Naive B cell (primary cell): Measurements from ENCODE around the gene PLA2G4A. TPM values are rescaled to one million over a fixed set of nuclear protein-coding genes. Genes with fewer than 3 reads are reported as not detected.

Experiments
- ATAC-seq, 2 donors: fragments of 150-1000 bp; cut with Tn5 transposase; 2 replicates each; pipeline ENCODE4 v1.10.0; 2021; ENCODE audit warnings: low read depth in 2 of 2, mild to moderate bottlenecking in 2 of 2, moderate library complexity in 2 of 2
- DNase-seq: peaks from one replicate; pipeline ENCODE4 v3.0.0; 2022
- H3K27ac Mint-ChIP-seq, 6 donors: one replicate each; pipeline ENCODE4 v1.8.0; 2020 to 2022; ENCODE audit warnings: mild to moderate bottlenecking in 6 of 6, mixed read lengths in 6 of 6, moderate library complexity in 5 of 6, inconsistent platforms in 2 of 6
- H3K27me3 Mint-ChIP-seq, 3 donors: one replicate each; pipeline ENCODE4 v1.8.0; 2021 to 2022; ENCODE audit warnings: mixed read lengths in 3 of 3, mild to moderate bottlenecking in 1 of 3
- H3K36me3 Mint-ChIP-seq, 2 donors: one replicate each; pipeline ENCODE4 v1.8.0; 2020 to 2022; ENCODE audit warnings: mixed read lengths in 2 of 2, inconsistent platforms in 1 of 2, mild to moderate bottlenecking in 1 of 2
- H3K4me1 Mint-ChIP-seq, 3 donors: one replicate each; pipeline ENCODE4 v1.8.0; 2020 to 2022; ENCODE audit warnings: mixed read lengths in 3 of 3, inconsistent platforms in 1 of 3, mild to moderate bottlenecking in 1 of 3, moderate library complexity in 1 of 3
- H3K4me3 Mint-ChIP-seq, 8 donors: one replicate each; pipeline ENCODE4 v1.8.0; 2020 to 2022; ENCODE audit warnings: mild to moderate bottlenecking in 8 of 8, mixed read lengths in 8 of 8, moderate library complexity in 8 of 8, inconsistent platforms in 2 of 8
- H3K9me3 Mint-ChIP-seq, 7 donors: one replicate each; pipeline ENCODE4 v1.8.0; 2020 to 2022; ENCODE audit warnings: mixed read lengths in 7 of 7, mild to moderate bottlenecking in 5 of 7, inconsistent platforms in 2 of 7, moderate library complexity in 1 of 7
- polyA plus RNA-seq, 6 donors: library from polyadenylated mRNA; unstranded; fragments of 300-500 nt; fragmentation: Illumina TruSeq; gene quantifications; one replicate each; pipeline ENCODE4 v1.2.3, GENCODE V29; 2021; ENCODE audit warnings: low read depth in 6 of 6

Gene PLA2G4A
- polyA plus RNA-seq, 6 donors from 2014 or later: 0.15 to 0.64 TPM; not detected in 4

DNA sequence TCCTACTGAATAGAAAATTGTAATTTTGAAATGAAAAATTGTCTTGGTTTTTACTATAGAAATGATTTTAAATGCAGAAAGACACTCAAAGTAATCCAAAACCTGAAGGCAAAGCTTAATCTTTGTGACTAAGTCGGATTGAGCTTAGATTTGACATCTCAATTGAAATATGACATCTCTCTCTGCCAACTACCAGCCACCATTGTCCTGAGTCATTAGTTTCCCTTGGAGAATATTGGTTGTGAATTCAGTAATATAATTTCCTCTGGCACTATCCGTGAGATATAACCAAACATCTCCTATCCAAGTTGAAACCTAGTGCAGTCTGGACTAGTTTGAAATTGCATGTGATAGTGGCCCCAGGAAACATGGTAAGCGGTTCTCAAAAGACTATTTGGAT lies 37.1 kb downstream of the PLA2G4A start:
- peaks cover 0 to 2% (median 0%) of the 10 kb centered on the region in 3 donors for H3K4me1 Mint-ChIP-seq
- H3K27ac Mint-ChIP-seq: no peak overlapping the region
- no peaks in the 10 kb centered on the region for H3K27me3 Mint-ChIP-seq
- H3K36me3 Mint-ChIP-seq: no peaks in the 10 kb centered on the region
- DNase-seq (no peak), ATAC-seq (no peak)
- no peak overlapping the region for H3K4me3 Mint-ChIP-seq
- peaks cover 0 to 2% (median 0%) of the 10 kb centered on the region in 7 donors for H3K9me3 Mint-ChIP-seq

DNA sequence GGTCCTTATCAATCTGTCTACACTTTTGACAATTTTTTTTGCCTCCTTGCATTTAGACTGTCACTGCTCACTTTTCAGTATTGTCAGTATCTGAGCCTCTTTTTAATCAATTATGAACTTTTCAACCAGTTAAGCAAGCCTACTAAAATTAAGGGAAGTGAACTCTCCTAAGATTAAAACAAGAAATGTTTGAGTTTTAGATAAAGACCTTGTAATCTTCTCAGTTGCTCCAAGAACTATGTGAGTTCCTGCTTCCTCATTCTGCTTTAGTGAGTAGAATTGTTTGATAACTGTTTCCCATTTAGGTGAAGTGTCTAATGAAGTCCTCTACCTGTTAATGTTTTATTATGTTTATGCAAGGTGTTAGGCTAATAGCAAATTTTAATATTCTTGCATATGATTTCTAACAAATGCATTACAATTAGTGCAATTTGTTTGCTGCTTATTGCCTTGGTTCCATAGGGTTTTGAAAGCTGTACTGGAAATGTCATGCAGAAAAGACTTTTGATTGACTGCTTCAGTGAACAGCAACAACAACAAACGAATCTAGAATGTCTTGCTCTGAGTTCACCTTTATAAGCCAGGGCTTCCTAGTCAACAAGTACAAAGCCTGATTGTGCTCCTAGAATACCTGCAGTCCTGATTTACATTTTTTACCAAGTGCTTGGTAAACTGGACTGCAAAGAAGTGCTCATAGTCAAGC lies 40.9 kb downstream of the PLA2G4A start:
- no peak for ATAC-seq
- DNase-seq: no peak
- H3K27ac Mint-ChIP-seq: no peak overlapping the region
- peaks cover 0 to 2% (median 0%) of the 10 kb centered on the region in 7 donors for H3K9me3 Mint-ChIP-seq
- H3K36me3 Mint-ChIP-seq: no peaks in the 10 kb centered on the region
- H3K27me3 Mint-ChIP-seq: no peaks in the 10 kb centered on the region
- H3K4me3 Mint-ChIP-seq: no peak overlapping the region
- peaks cover 0 to 2% (median 0%) of the 10 kb centered on the region in 3 donors for H3K4me1 Mint-ChIP-seq

DNA sequence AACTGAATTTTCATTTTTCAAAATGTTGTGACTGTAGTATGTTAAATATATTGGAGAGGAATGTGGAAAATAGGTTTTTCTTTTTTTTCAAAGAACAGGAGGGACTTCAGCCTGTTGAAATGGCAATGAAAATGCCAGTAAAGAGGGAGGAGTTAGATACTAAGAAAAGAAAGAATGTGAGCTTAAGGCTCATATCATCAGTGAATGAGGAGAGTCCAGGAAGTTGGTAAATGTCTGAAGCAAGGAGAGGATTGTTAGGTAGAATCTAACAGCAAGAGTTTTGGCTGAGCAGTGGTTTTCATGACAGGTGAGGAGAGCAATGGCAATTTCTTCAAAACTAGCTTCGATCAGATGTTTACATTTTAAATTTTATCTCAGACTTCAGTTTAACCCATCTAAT lies 43.0 kb downstream of the PLA2G4A start:
- no peak overlapping the region for H3K27ac Mint-ChIP-seq
- ATAC-seq (no peak), DNase-seq (no peak)
- no peaks in the 10 kb centered on the region for H3K4me1 Mint-ChIP-seq
- H3K36me3 Mint-ChIP-seq: no peaks in the 10 kb centered on the region
- no peak overlapping the region for H3K4me3 Mint-ChIP-seq
- H3K9me3 Mint-ChIP-seq: peaks cover 0 to 2% (median 0%) of the 10 kb centered on the region in 7 donors
- H3K27me3 Mint-ChIP-seq: no peaks in the 10 kb centered on the region

DNA sequence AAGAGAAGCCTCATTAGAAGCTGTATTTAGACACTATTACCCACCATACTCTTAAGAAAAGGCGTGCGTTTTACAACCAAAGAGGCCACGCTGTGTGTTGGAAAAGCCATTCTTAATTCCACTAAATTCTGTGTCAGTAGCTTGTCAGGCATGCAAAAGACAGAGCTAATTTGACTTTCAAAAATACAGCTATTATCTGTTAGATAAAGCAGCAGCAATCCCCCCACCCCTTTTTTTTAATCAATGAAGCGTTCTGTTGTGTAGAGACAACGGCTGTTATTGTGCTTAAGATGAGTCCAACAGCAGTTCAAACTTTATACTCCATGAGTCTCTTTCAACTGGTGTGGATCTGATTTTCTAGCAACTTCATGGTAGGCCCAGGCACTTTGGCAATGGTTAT lies 43.5 kb downstream of the PLA2G4A start:
- Mint-ChIP-seq H3K9me3 (peaks cover 0 to 2% (median 0%) of the 10 kb centered on the region in 7 donors), H3K4me1 (no peaks in the 10 kb centered on the region), H3K4me3 (no peak overlapping the region), H3K36me3 (no peaks in the 10 kb centered on the region), H3K27ac (no peak overlapping the region), H3K27me3 (no peaks in the 10 kb centered on the region)
- DNase-seq (no peak), ATAC-seq (no peak)

DNA sequence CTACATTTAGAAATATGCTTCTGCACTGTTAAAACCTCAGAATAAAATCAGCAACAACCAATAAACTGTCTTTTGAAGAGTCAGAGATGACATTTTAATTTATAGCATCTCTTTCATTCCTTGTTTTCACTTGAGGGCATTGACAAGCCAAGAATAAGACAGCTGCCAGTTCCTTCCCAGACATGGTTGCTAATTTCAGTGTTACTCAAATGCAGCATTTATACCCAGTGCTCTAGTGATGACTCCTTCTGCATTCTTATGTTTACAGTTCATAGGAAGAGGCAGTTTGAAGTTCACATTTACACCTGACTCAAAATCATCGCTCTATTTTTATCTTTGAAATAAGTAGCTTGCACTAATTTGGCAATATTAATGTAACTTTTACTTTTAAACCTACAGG lies 44.9 kb downstream of the PLA2G4A start:
- no peak overlapping the region for H3K27ac Mint-ChIP-seq
- no peaks in the 10 kb centered on the region for H3K27me3 Mint-ChIP-seq
- no peak overlapping the region for H3K4me3 Mint-ChIP-seq
- H3K4me1 Mint-ChIP-seq: no peaks in the 10 kb centered on the region
- DNase-seq: no peak
- H3K9me3 Mint-ChIP-seq: no peaks in the 10 kb centered on the region
- H3K36me3 Mint-ChIP-seq: no peaks in the 10 kb centered on the region
- ATAC-seq: no peak

DNA sequence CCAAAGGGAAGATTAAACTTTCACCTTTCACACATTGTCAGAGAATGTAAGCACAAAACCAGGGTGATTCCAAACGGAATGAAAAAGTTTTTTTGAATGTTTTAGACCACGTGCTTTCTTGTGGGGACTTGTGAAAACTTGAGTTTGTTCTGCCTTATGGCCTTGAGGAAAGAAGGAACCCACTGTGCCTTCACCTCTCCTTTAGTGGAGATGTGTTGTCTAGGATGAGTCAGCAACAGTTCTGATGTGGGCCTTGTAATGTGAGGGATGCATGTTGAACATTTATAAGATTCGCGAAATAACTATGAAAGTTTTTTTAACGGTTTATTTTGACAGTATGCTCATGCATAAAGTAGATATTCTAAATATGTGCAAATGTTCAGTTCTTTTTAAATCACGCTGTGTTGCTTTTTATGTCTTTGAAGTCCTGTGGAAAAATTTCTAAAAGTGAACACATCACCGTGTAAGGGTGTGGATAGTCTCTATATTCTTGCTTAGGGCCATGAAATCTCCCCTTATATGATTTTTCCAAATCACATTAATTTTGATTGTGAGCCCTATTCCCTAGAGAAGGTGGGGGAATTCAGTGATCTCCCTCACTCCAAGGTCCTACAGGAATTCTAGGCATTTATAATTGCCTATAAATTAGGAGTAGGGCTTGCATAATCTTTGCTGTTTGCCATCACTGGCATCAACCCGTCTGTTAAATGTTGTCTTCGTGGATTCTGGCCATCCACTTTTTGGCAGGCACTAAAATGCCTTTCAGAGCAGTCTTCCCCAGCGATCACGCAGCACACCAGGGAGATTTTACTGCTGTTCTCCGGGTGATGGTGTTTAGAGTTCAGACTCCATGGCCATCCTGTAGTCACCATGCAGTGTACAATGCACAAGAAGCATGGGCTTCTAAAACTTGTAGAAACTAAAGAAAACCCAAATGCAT lies 47.4 kb downstream of the PLA2G4A start:
- ATAC-seq (no peak), DNase-seq (no peak)
- Mint-ChIP-seq H3K27me3 (no peaks in the 10 kb centered on the region), H3K4me3 (no peak overlapping the region), H3K27ac (no peak overlapping the region), H3K36me3 (no peaks in the 10 kb centered on the region), H3K9me3 (no peaks in the 10 kb centered on the region), H3K4me1 (no peaks in the 10 kb centered on the region)

DNA sequence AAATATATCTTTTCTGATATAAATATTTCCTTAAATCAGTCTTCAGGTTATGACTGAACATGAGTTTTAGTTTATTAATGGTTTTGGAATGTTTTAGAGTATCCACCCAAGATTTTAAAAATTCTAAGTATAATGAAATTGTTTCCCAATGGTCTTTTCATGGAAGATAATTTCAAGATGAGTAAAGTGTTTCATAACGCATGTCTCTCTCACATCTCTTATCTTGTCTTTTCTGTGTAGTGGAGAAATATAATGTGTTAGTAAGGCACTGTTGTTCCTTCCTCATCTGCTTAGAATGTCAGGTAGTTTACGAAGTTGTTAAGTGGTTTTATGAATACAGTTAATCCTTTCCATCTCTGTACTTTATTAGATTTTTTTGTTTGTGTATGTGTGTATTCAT lies 49.6 kb downstream of the PLA2G4A start:
- Mint-ChIP-seq H3K27ac (no peak overlapping the region), H3K9me3 (no peaks in the 10 kb centered on the region), H3K36me3 (no peaks in the 10 kb centered on the region), H3K4me1 (no peaks in the 10 kb centered on the region), H3K4me3 (no peak overlapping the region), H3K27me3 (no peaks in the 10 kb centered on the region)
- no peak for ATAC-seq
- no peak for DNase-seq

DNA sequence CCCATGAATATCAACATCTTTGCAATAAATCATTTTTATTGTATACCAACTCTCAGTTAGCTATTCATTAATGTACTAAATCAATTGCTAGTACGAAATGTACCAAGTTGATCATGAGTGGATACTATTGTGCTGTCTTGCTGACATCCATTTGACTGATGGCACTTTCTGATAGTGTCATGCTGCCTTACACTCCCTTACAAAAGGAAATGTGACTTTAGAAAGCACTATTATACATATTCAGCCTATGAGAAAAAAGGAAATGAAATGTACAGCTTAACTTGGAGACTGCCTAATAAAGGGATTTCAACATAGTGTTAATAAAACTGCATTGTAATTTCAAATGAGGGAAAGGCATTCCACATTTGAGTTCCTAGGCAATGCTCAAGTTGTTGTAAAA lies 52.2 kb downstream of the PLA2G4A start:
- Mint-ChIP-seq H3K4me3 (no peak overlapping the region), H3K9me3 (peaks cover 0 to 15% (median 5%) of the 10 kb centered on the region in 7 donors), H3K27me3 (no peaks in the 10 kb centered on the region), H3K27ac (no peak overlapping the region), H3K36me3 (no peaks in the 10 kb centered on the region), H3K4me1 (no peaks in the 10 kb centered on the region)
- DNase-seq (no peak), ATAC-seq (no peak)

DNA sequence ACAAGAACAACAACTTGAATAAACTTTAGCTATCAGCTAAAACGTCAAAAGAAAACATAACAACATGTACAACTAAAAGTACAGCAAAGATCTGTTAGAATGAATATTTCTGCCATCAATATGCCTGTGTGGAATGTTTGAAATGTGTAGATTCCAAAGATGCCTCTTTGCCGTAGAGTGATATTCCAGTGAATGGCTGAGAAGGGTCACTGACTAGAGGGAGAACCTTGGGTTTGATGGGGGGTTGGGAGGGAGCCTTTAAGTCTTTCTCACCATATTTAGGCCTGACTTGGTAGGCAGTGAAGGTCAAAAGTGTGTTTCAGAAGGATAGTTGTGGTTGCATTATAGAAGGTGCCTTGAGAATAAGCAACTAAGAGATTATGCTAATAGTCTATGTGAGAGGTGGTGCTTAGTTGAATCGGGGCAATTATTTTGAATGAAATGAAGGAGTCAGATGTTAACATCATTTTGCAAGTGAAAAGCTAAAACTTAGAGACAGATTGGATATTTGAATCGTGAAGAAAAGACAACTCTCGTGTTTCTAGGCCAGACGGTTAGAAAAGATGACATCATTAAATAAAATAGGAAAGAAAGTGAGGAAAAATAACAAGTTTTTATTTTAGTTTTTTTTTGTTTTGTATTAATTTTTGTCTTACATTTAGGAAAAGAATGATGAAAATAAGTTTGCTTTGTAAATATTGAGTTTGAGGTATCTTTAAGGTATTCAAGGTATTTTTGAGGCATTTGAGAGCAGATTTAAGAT lies 53.8 kb downstream of the PLA2G4A start:
- H3K4me1 Mint-ChIP-seq: no peaks in the 10 kb centered on the region
- ATAC-seq (no peak), DNase-seq (no peak)
- peaks cover 0 to 23% (median 5%) of the 10 kb centered on the region in 7 donors for H3K9me3 Mint-ChIP-seq
- H3K36me3 Mint-ChIP-seq: no peaks in the 10 kb centered on the region
- no peaks in the 10 kb centered on the region for H3K27me3 Mint-ChIP-seq
- no peak overlapping the region for H3K27ac Mint-ChIP-seq
- no peak overlapping the region for H3K4me3 Mint-ChIP-seq

DNA sequence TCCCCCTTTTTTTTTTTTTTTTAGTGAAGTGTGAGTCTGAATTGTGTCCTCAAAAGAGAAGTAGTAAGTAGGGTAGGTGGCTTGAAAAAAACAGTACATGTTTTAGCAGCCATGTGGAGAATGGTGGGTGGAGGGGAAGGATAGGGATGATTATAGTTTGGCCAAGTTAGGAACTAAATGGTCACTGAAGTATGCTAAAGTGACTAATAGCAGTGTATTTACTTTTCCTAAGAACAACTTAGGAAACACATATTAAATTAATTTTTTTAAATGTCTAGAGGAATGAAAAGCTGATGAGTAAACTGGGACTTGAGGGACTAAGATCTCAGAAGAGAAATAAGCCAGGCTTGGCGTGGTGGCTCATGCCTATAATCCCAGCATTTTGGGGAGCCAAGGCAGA lies 55.5 kb downstream of the PLA2G4A start:
- Mint-ChIP-seq H3K36me3 (no peaks in the 10 kb centered on the region), H3K4me3 (no peak overlapping the region), H3K27me3 (no peaks in the 10 kb centered on the region), H3K9me3 (peaks cover 0 to 23% (median 5%) of the 10 kb centered on the region in 7 donors), H3K27ac (no peak overlapping the region), H3K4me1 (no peaks in the 10 kb centered on the region)
- ATAC-seq: no peak
- no peak for DNase-seq

DNA sequence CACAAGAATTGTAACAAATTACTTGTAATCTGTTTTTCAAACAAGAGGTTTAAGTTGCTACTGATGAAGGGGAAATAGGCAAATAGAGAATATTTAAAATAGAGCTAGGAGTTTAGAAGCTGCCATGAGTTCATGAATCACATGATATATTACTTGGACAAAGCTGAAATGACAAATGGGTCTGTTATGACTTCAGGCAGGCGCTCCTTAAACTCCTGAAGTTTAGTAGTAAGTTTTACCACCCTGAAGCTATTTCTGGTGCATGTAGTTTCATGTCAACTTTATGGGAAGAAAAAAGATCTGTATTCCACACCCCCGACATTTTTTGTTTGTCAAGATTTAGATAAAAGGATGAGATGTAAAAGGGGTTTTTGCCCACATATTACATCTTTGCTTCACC lies 58.5 kb downstream of the PLA2G4A start:
- H3K4me3 Mint-ChIP-seq: no peak overlapping the region
- no peaks in the 10 kb centered on the region for H3K36me3 Mint-ChIP-seq

DNA sequence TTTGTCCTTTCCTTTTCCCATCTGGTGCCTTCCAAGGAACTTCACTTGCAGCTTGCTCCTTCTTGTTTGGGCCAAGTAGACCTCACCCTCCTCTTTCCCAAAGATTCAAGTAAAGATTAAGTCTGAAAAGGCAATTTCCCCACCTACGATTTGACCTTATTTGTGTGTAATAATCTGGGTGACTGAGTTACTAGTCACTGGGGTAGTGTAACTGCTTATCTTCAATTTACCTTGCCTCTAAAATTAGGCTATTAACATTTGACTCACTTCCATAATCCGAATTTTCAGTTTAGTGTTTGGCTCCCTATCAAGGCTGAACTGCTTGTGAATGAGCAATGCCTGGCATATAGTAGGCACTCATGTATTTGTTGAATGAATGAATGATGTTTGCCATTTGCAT lies 59.6 kb downstream of the PLA2G4A start:
- DNase-seq (no peak), ATAC-seq (no peak)
- no peaks in the 10 kb centered on the region for H3K27me3 Mint-ChIP-seq
- H3K4me1 Mint-ChIP-seq: no peaks in the 10 kb centered on the region
- H3K4me3 Mint-ChIP-seq: no peak overlapping the region
- H3K27ac Mint-ChIP-seq: no peak overlapping the region
- no peaks in the 10 kb centered on the region for H3K36me3 Mint-ChIP-seq
- H3K9me3 Mint-ChIP-seq: peaks cover 0 to 23% (median 5%) of the 10 kb centered on the region in 7 donors

More for the DNA sequence above, 58.5 kb downstream of the PLA2G4A start:
- Mint-ChIP-seq H3K27me3 (no peaks in the 10 kb centered on the region), H3K9me3 (peaks cover 0 to 23% (median 5%) of the 10 kb centered on the region in 7 donors), H3K27ac (no peak overlapping the region), H3K4me1 (no peaks in the 10 kb centered on the region)
- ATAC-seq (no peak), DNase-seq (no peak)

DNA sequence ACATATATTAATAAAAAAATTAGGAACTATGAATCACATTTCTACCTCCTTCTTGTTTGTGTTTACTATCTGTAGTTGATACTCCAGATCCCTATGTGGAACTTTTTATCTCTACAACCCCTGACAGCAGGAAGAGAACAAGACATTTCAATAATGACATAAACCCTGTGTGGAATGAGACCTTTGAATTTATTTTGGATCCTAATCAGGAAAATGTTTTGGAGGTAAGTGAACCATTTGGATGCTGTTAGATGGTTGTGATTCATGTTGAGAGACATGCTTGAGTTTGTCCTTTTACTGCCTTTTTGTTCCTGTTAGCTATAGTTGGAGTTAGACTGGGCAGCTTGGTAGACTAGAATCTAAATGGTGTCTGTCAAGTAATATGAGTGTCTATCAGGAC lies 64.2 kb downstream of the PLA2G4A start:
- Mint-ChIP-seq H3K27ac (no peak overlapping the region), H3K4me1 (no peaks in the 10 kb centered on the region), H3K9me3 (no peaks in the 10 kb centered on the region), H3K27me3 (no peaks in the 10 kb centered on the region), H3K4me3 (no peak overlapping the region), H3K36me3 (no peaks in the 10 kb centered on the region)
- DNase-seq (no peak), ATAC-seq (no peak)
